H7 (cell line): ENCODE results near the gene CRYBG3. TPM values are rescaled to one million over a fixed set of nuclear protein-coding genes. Genes with fewer than 3 reads are reported as not detected.
"Not testable (repeated sequence)": the region's sequence is repeated elsewhere in the genome, so short reads cannot be mapped to it uniquely, and the experiment has no call there.

Source experiments
- DNase-seq: peaks from one replicate; pipeline ENCODE4 v3.0.0; 2012
- H3K27me3 ChIP-seq: 2 replicates; pipeline ENCODE4 v1.6.0; 2011; ENCODE audit warnings: mild to moderate bottlenecking, low read length; ENCODE audit not compliant: control insufficient read depth, insufficient read depth
- H3K36me3 ChIP-seq: replicated peaks from 2 replicates; pipeline ENCODE4 v1.5.1; 2011; ENCODE audit warnings: low read length; ENCODE audit not compliant: control insufficient read depth, insufficient read depth
- H3K4me3 ChIP-seq: 2 replicates; pipeline ENCODE4 v1.5.1; 2011; ENCODE audit warnings: low read depth, mild to moderate bottlenecking, control low read depth, low read length, moderate library complexity; ENCODE audit not compliant: insufficient read depth
- total RNA-seq: library from RNA; depleted of rRNA; stranded (reverse); fragments of >200 nt; shearing (Covaris generic); gene quantifications from 2 replicates; pipeline ENCODE4 v1.2.3, GENCODE V29; 2014

The CRYBG3 gene
- total RNA-seq, 1 experiment from 2014 or later, result 3.7 TPM

GRCh38 chr3:97896129-97896528, 74.3 kb downstream of the CRYBG3 start:
- no peaks in the 10 kb centered on the region for H3K27me3 ChIP-seq
- H3K36me3 ChIP-seq, result no peaks in the 10 kb centered on the region
- no peak overlapping the region for H3K4me3 ChIP-seq
- DNase-seq, result no peak

DNA sequence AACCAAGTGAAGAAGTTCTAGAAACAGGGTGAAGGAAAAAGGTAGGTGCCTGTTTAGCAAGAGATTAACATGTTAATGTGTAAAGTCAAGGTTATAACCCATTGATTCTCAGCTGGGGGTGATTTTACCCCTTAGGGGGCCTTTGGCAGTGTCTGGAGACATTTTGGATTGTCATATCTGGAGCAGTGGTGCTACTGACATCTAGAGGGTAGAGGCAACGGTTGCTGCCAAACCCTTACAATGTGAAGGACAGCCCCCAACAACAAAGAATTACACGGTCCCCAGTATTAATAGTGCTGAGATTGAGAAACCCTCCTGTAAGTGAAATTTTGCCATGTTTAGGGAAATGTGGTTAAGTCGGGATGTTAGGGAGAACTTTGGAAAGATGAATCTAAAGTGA, 74.7 kb downstream of the CRYBG3 start:
- no peak for DNase-seq
- Histone ChIP-seq H3K27me3 (no peaks in the 10 kb centered on the region), H3K36me3 (no peaks in the 10 kb centered on the region), H3K4me3 (no peak overlapping the region)

- no peak for DNase-seq
- Histone ChIP-seq H3K36me3 (no peaks in the 10 kb centered on the region), H3K4me3 (no peak overlapping the region), H3K27me3 (no peaks in the 10 kb centered on the region)
Measured at GRCh38 chr3:97899331-97899730, 77.5 kb downstream of the CRYBG3 start.

DNA sequence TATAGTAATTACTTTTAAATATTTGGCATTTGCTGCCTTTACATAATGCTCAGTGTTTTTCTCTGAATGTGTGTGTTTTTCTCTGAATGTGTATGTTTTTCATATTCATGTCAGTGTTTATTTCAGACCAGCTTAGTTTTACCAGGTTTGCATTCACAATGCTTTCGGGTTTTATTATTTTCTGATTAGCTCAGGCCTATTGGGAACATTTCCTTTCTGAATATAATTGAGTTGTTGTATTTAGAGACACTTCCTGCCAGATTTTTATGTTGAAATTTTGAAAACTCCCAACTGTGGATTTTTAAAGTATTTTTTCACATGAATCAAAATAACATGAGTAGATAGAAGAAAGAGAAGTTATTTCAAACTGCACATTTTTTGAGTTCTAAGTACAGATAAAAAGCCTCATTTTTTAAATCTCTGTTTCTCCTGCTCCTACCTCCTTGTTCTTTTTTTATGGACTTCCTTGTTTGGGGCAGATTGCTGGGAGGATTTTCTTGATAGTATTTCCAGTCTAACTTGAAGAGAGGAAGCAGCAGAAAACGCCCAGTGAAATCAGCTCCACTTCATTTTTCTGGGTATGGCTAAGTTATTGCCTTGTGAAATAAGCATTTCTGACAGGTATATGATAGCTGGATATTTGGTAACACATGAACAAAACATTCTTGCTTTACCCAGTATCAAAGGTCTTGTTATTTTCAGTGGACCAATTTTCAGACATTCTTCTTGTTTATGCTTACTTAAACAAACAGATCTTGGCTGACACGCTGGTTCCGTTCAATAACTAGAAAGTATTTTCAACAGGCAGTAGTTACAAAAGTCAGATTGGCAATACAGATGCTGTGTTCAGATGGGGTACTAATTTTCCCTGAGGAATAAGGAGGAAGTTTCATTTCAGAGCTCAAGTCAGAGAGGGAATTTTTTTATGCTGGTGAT, 79.8 kb downstream of the CRYBG3 start:
- no peaks in the 10 kb centered on the region for H3K27me3 ChIP-seq
- no peak for DNase-seq
- no peaks in the 10 kb centered on the region for H3K36me3 ChIP-seq
- no peak overlapping the region for H3K4me3 ChIP-seq

- DNase-seq, H3K27me3 ChIP-seq, H3K36me3 ChIP-seq, H3K4me3 ChIP-seq: not testable (repeated sequence)
Measured at GRCh38 chr3:97909830-97910229, 88.0 kb downstream of the CRYBG3 start.

GRCh38 chr3:97910236-97910831, 88.5 kb downstream of the CRYBG3 start:
- DNase-seq, H3K27me3 ChIP-seq, H3K36me3 ChIP-seq: not testable (repeated sequence)
- peak overlapping the region; percentile 18 for H3K4me3 ChIP-seq

- Histone ChIP-seq H3K36me3 (no peaks in the 10 kb centered on the region), H3K27me3 (no peaks in the 10 kb centered on the region), H3K4me3 (no peak overlapping the region)
- DNase-seq, result no peak
Measured at GRCh38 chr3:97910931-97911351, 89.1 kb downstream of the CRYBG3 start.

GRCh38 chr3:97911459-97911858, 89.6 kb downstream of the CRYBG3 start:
- no peak overlapping the region for H3K4me3 ChIP-seq
- no peaks in the 10 kb centered on the region for H3K36me3 ChIP-seq
- DNase-seq, result no peak
- no peaks in the 10 kb centered on the region for H3K27me3 ChIP-seq

DNA sequence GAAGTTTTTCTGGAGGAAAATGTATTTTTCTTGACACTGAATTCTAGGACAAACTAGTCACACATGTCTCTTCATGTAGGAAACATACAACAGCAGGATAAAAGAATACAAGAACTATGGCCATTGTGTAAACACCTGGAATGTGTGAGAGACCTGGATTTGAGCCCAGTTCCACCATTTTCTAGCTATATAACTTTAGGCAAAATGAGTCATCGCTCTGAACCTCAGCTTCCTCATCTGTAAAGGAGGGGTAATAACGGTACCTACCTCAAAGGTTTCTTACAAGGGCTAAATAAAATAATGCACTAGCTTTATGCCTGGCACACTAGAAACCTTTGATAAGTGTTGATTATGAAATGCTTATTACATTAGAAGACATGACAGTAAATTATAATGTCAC, 92.6 kb downstream of the CRYBG3 start:
- no peak for DNase-seq
- H3K4me3 ChIP-seq, result no peak overlapping the region
- no peaks in the 10 kb centered on the region for H3K36me3 ChIP-seq
- no peaks in the 10 kb centered on the region for H3K27me3 ChIP-seq

DNA sequence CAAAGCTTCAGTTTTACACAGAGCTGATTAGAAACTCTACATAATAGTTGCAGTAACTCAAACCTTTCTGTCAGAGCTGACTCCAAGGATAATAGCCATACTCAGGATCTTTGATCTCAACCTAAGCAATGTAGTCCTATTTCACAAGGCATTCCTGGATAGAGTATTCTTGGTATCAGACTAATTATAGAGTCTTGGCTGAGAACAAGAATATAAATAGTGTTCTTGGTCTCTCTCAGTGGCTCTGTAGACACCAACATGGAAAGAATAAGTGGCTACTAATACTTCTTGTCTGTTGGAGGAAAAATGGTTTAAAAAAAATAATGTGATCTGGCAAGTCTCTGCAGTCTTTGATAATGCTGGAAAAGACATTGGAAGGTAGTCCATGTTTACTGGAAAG, 94.8 kb downstream of the CRYBG3 start:
- Histone ChIP-seq H3K4me3 (no peak overlapping the region), H3K36me3 (no peaks in the 10 kb centered on the region), H3K27me3 (no peaks in the 10 kb centered on the region)
- DNase-seq, result no peak

GRCh38 chr3:97917813-97918536, 96.2 kb downstream of the CRYBG3 start:
- no peaks in the 10 kb centered on the region for H3K27me3 ChIP-seq
- DNase-seq, result no peak
- H3K4me3 ChIP-seq, result no peak overlapping the region
- no peaks in the 10 kb centered on the region for H3K36me3 ChIP-seq

GRCh38 chr3:97927704-97928103, 105.9 kb downstream of the CRYBG3 start:
- Histone ChIP-seq H3K36me3 (no peaks in the 10 kb centered on the region), H3K27me3 (no peaks in the 10 kb centered on the region), H3K4me3 (no peak overlapping the region)
- DNase-seq, result no peak

- no peak for DNase-seq
- Histone ChIP-seq H3K27me3 (no peaks in the 10 kb centered on the region), H3K36me3 (no peaks in the 10 kb centered on the region), H3K4me3 (no peak overlapping the region)
Measured at GRCh38 chr3:97928986-97929385, 107.2 kb downstream of the CRYBG3 start.

- Histone ChIP-seq H3K36me3 (no peaks in the 10 kb centered on the region), H3K4me3 (no peak overlapping the region), H3K27me3 (no peaks in the 10 kb centered on the region)
- DNase-seq, result no peak
Measured at GRCh38 chr3:97930018-97930417, 108.2 kb downstream of the CRYBG3 start.

GRCh38 chr3:97931218-97931617, 109.4 kb downstream of the CRYBG3 start:
- Histone ChIP-seq H3K4me3 (no peak overlapping the region), H3K36me3 (no peaks in the 10 kb centered on the region), H3K27me3 (no peaks in the 10 kb centered on the region)
- DNase-seq, result no peak
